Measurements from ENCODE around the gene GALNT10.

- no peak for TF ChIP-seq CTCF (IDR thresholded peaks at IDR 0.05)
- no peak for TF ChIP-seq E2F1 (CRISPR knock-in tag; IDR thresholded peaks at IDR 0.05)
- TF ChIP-seq MAX (CRISPR knock-in tag; IDR thresholded peaks at IDR 0.05) = no peak
- no peak for TF ChIP-seq NR2C2 (CRISPR knock-in tag; IDR thresholded peaks at IDR 0.05)
- no peak for TF ChIP-seq NR3C1 (CRISPR knock-in tag; conservative IDR thresholded peaks at IDR 0.05; ENCODE audit: low read depth)
- TF ChIP-seq ZNF532 (CRISPR knock-in tag; IDR thresholded peaks at IDR 0.05; ENCODE audit: borderline replicate concordance) = no peak
- TF ChIP-seq SMAD3 (CRISPR knock-in tag; IDR thresholded peaks at IDR 0.05; ENCODE audit: borderline replicate concordance) = no peak
- no peak for TF ChIP-seq ZNF671 (CRISPR knock-in tag; IDR thresholded peaks at IDR 0.05)
- no peak for TF ChIP-seq KAT7 (CRISPR knock-in tag; IDR thresholded peaks at IDR 0.05; ENCODE audit: borderline replicate concordance)
Observed at GRCh38 chr5:154355129-154355611, 164.6 kb downstream of the GALNT10 start.

Data from WTC11 (cell line).